ENCODE results near the gene ELMOD2.

- TF ChIP-seq CTCF (conservative IDR thresholded peaks at IDR 0.05; ENCODE audit: low read depth, low read length) (no peak), EZH2 (IDR thresholded peaks at IDR 0.05; ENCODE audit: borderline replicate concordance, low read depth, low read length, poor library complexity, severe bottlenecking) (no peak)
These were observed 78.7 kb downstream of the ELMOD2 start for GRCh38 chr4:140602714-140603113.
